WTC11 (cell line): Measurements from ENCODE around the gene KRT79. TPM values are rescaled to one million over a fixed set of nuclear protein-coding genes. Genes with fewer than 3 reads are reported as not detected.

ENCODE experiments used
- ATAC-seq: fragments of 200-7000 bp; cut with Tn5 transposase; 2 replicates; pipeline ENCODE4 v1.10.0; 2021; ENCODE audit warnings: mild to moderate bottlenecking, moderate library complexity
- CTCF ChIA-PET: fragments of 300-600 bp; sonication (Branson Sonifier 250); formaldehyde crosslinking; loops from one replicate; lab custom pipeline; 2021; ENCODE audit warnings: antibody characterized with exemption; lab: Charles Lee
- POLR2A ChIA-PET: fragments of 350-600 bp; sonication (Branson Sonifier 250); formaldehyde crosslinking; loops from one replicate; lab custom pipeline; 2021; ENCODE audit warnings: antibody characterized with exemption; lab: Charles Lee
- DNase-seq: peaks from one replicate; pipeline ENCODE4 v3.0.0; 2021; ENCODE audit warnings: low spot score
- H3K27ac Mint-ChIP-seq: 2 replicates; pipeline ENCODE4 v1.8.0; 2021; ENCODE audit warnings: mixed read lengths
- H3K27me3 Mint-ChIP-seq: 2 replicates; pipeline ENCODE4 v1.8.0; 2021; ENCODE audit warnings: low read depth, mild to moderate bottlenecking, moderate library complexity, mixed read lengths
- H3K36me3 Mint-ChIP-seq: 2 replicates; pipeline ENCODE4 v1.8.0; 2021; ENCODE audit warnings: mixed read lengths
- H3K4me1 Mint-ChIP-seq: 2 replicates; pipeline ENCODE4 v1.8.0; 2022; ENCODE audit warnings: mixed read lengths
- H3K4me3 Mint-ChIP-seq: 2 replicates; pipeline ENCODE4 v1.8.0; 2021; ENCODE audit warnings: mild to moderate bottlenecking, moderate library complexity, mixed read lengths
- H3K9me3 Mint-ChIP-seq: 2 replicates; pipeline ENCODE4 v1.8.0; 2021; ENCODE audit warnings: mixed read lengths
- ATF1 ChIP-seq: sonication (generic); formaldehyde crosslinking; IDR thresholded peaks from 2 replicates; pipeline ENCODE4 v1.8.1; 2023; ENCODE audit warnings: mild to moderate bottlenecking, moderate library complexity, missing genetic modification reagents
- CBFB ChIP-seq: sonication (generic); formaldehyde crosslinking; IDR thresholded peaks from 2 replicates; pipeline ENCODE4 v1.8.1; 2022; ENCODE audit warnings: mild to moderate bottlenecking, low read depth, missing genetic modification reagents
- ELF4 ChIP-seq: sonication (generic); formaldehyde crosslinking; IDR thresholded peaks from 2 replicates; pipeline ENCODE4 v1.8.1; 2022; ENCODE audit warnings: low read depth, mild to moderate bottlenecking, moderate library complexity, missing genetic modification reagents
- EMX1 ChIP-seq: fragments of 250-450 bp; sonication (Bioruptor Pico); IDR thresholded peaks from 2 replicates; pipeline ENCODE4 v1.8.0; 2021; ENCODE audit warnings: mild to moderate bottlenecking
- FOXP1 ChIP-seq: sonication (generic); formaldehyde crosslinking; IDR thresholded peaks from 2 replicates; pipeline ENCODE4 v1.8.0; 2022; ENCODE audit warnings: missing genetic modification reagents, mild to moderate bottlenecking, moderate library complexity, borderline replicate concordance
- JAZF1 ChIP-seq: fragments of 250-450 bp; sonication (Bioruptor Pico); IDR thresholded peaks from 2 replicates; pipeline ENCODE4 v1.9.0; 2021; ENCODE audit warnings: moderate library complexity, mild to moderate bottlenecking, inconsistent platforms
- MXD4 ChIP-seq: fragments of 250-450 bp; sonication (Bioruptor Pico); IDR thresholded peaks from 2 replicates; pipeline ENCODE4 v1.8.0; 2021; ENCODE audit warnings: mild to moderate bottlenecking, moderate library complexity, borderline replicate concordance
- NR1H2 ChIP-seq: sonication (generic); formaldehyde crosslinking; IDR thresholded peaks from 2 replicates; pipeline ENCODE4 v1.9.0; 2021; ENCODE audit warnings: mild to moderate bottlenecking, moderate library complexity, missing genetic modification reagents
- OVOL2 ChIP-seq: fragments of 250-450 bp; sonication (Bioruptor Pico); IDR thresholded peaks from 2 replicates; pipeline ENCODE4 v1.9.0; 2021; ENCODE audit warnings: mild to moderate bottlenecking, borderline replicate concordance
- PRRX2 ChIP-seq: fragments of 250-450 bp; sonication (Bioruptor Pico); IDR thresholded peaks from 2 replicates; pipeline ENCODE4 v1.8.0; 2021; ENCODE audit warnings: mild to moderate bottlenecking
- RELA ChIP-seq: sonication (generic); formaldehyde crosslinking; IDR thresholded peaks from 2 replicates; pipeline ENCODE4 v1.8.1; 2022; ENCODE audit warnings: missing genetic modification reagents, mild to moderate bottlenecking, borderline replicate concordance
- SMAD3 ChIP-seq: sonication (generic); formaldehyde crosslinking; IDR thresholded peaks from 2 replicates; pipeline ENCODE4 v1.8.0; 2022; ENCODE audit warnings: missing genetic modification reagents, mild to moderate bottlenecking, borderline replicate concordance
- ZNF263 ChIP-seq: sonication (generic); formaldehyde crosslinking; IDR thresholded peaks from 2 replicates; pipeline ENCODE4 v1.8.1; 2022; ENCODE audit warnings: low read depth, mild to moderate bottlenecking, moderate library complexity, missing genetic modification reagents
- ZNF396 ChIP-seq: fragments of 250-450 bp; sonication (Bioruptor Pico); IDR thresholded peaks from 2 replicates; pipeline ENCODE4 v1.8.0; 2021; ENCODE audit warnings: mild to moderate bottlenecking, moderate library complexity, borderline replicate concordance
- ZNF416 ChIP-seq: fragments of 250-450 bp; sonication (Bioruptor Pico); IDR thresholded peaks from 2 replicates; pipeline ENCODE4 v1.9.0; 2021; ENCODE audit warnings: mild to moderate bottlenecking, inconsistent platforms
- total RNA-seq: library from RNA; stranded (reverse); gene quantifications from 3 replicates; pipeline ENCODE4 v1.2.3, GENCODE V29; 2021
- TF ChIP-seq, protein P1 (sequence below): sonication (generic); formaldehyde crosslinking; IDR thresholded peaks from 2 replicates; pipeline ENCODE4 v1.8.1; 2022; ENCODE audit warnings: mild to moderate bottlenecking, missing genetic modification reagents, moderate library complexity, borderline replicate concordance
- TF ChIP-seq, protein P2 (sequence below): sonication (generic); formaldehyde crosslinking; IDR thresholded peaks from 2 replicates; pipeline ENCODE4 v1.8.1; 2022; ENCODE audit warnings: low read depth, mild to moderate bottlenecking, moderate library complexity, missing genetic modification reagents, borderline replicate concordance
- TF ChIP-seq, protein P3 (sequence below): sonication (generic); formaldehyde crosslinking; IDR thresholded peaks from 2 replicates; pipeline ENCODE4 v1.8.1; 2023; ENCODE audit warnings: mild to moderate bottlenecking, missing genetic modification reagents
- TF ChIP-seq, protein P4 (sequence below): fragments of 250-450 bp; sonication (Bioruptor Pico); IDR thresholded peaks from 2 replicates; pipeline ENCODE4 v1.9.0; 2021; ENCODE audit warnings: mild to moderate bottlenecking, borderline replicate concordance
- TF ChIP-seq, protein P5 (sequence below): sonication (generic); formaldehyde crosslinking; IDR thresholded peaks from 2 replicates; pipeline ENCODE4 v1.8.1; 2022; ENCODE audit warnings: missing genetic modification reagents, borderline replicate concordance

KRT79 gene
- total RNA-seq, 1 experiment from 2014 or later, result not detected

DNA sequence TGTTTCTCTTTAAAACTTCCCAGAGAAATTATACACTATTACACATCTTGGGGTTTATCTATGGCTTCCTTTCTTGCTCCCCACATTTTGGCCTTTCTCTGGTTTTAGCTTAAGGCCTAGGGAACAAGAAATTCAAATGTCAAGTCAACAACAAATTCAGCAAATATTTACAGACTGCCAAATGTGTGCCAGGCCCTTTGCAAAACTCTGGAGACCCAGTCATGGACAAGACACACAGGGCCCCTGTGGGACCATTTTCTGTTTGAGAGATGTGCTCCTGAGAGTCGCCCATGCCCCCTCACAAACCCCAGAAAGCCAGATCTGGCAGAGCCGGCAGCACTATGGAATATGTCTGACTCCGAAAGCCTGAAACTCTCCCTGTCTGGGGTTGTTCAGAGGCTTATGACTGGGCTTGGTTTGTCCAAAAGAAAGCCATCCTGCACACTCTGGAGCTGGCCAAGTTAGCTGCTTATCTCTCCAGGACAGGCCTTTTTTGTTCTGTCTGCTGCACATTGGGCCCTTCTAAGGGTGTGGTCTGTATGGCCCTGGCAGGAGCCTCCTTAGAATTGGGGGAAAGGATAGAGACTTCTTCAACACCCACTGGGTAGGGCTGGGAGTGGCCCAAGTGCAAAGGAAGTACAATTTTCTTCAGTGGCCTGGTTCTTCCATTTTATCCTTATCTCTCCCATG is 37.1 kb downstream of the KRT79 start:
- ATAC-seq, result no peak

DNA sequence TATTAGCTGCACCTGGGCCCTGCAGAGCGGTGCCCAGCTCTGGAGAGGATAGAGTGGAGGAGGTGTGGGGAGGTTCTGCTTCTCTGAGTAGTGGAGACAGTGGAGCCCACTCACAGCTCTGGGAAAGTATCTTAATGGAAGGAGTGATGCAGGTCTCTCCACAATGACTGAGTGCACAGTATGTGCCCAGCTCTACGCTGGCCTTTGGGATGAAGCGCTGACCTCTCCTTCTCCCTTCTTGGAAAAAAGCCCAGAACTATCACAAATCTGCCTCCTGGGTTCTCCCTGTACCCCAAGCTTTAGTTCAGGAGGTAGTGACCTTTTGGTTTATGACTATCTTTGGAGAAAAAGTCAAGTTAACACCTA is 37.7 kb downstream of the KRT79 start:
- CTCF ChIA-PET, result interaction anchor here (2.0 kb wide), 1 partner anchor 104 kb away, joined by 4 read pairs; no protein-coding TSS in a partner anchor
- ATAC-seq (no peak), DNase-seq (no peak)
- Mint-ChIP-seq H3K9me3 (0 out of 2 replicates have a peak, but pooled peaks cover 3% of the 10 kb centered on the region), H3K27me3 (no peaks in the 10 kb centered on the region; the same call in 1 of the 2 replicates), H3K27ac (no peak overlapping the region), H3K36me3 (no peaks in the 10 kb centered on the region), H3K4me1 (peaks cover 24% of the 10 kb centered on the region), H3K4me3 (no peak overlapping the region)
- POLR2A ChIA-PET, result no interaction called here
- TF ChIP-seq MXD4 (CRISPR knock-in tag) (no peak), OVOL2 (CRISPR knock-in tag) (no peak), SMAD3 (CRISPR knock-in tag) (no peak), ZNF416 (CRISPR knock-in tag) (no peak), ATF1 (CRISPR knock-in tag) (no peak), ZNF396 (CRISPR knock-in tag) (no peak), ZNF263 (no peak), EMX1 (CRISPR knock-in tag) (no peak), NR1H2 (CRISPR knock-in tag) (no peak), ELF4 (CRISPR knock-in tag) (no peak), CBFB (CRISPR knock-in tag) (no peak), JAZF1 (CRISPR knock-in tag) (no peak), PRRX2 (CRISPR knock-in tag) (no peak)
- TF ChIP-seq, protein P1, sequence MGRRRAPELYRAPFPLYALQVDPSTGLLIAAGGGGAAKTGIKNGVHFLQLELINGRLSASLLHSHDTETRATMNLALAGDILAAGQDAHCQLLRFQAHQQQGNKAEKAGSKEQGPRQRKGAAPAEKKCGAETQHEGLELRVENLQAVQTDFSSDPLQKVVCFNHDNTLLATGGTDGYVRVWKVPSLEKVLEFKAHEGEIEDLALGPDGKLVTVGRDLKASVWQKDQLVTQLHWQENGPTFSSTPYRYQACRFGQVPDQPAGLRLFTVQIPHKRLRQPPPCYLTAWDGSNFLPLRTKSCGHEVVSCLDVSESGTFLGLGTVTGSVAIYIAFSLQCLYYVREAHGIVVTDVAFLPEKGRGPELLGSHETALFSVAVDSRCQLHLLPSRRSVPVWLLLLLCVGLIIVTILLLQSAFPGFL (CRISPR knock-in tag), result no peak
- TF ChIP-seq, protein P2, sequence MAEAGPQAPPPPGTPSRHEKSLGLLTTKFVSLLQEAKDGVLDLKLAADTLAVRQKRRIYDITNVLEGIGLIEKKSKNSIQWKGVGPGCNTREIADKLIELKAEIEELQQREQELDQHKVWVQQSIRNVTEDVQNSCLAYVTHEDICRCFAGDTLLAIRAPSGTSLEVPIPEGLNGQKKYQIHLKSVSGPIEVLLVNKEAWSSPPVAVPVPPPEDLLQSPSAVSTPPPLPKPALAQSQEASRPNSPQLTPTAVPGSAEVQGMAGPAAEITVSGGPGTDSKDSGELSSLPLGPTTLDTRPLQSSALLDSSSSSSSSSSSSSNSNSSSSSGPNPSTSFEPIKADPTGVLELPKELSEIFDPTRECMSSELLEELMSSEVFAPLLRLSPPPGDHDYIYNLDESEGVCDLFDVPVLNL (CRISPR knock-in tag), result no peak

More for the DNA sequence above, 37.1 kb downstream of the KRT79 start:
- Mint-ChIP-seq H3K9me3 (no peaks in the 10 kb centered on the region), H3K27ac (no peak overlapping the region), H3K4me1 (peaks cover 26% of the 10 kb centered on the region), H3K4me3 (no peak overlapping the region), H3K27me3 (no peaks in the 10 kb centered on the region; the same call in 1 of the 2 replicates), H3K36me3 (no peaks in the 10 kb centered on the region)
- ChIA-PET POLR2A (no interaction called here), CTCF (interaction anchor here (2.0 kb wide), 1 partner anchor 104 kb away, joined by 4 read pairs; no protein-coding TSS in a partner anchor)
- no peak for DNase-seq
- TF ChIP-seq, protein P3, sequence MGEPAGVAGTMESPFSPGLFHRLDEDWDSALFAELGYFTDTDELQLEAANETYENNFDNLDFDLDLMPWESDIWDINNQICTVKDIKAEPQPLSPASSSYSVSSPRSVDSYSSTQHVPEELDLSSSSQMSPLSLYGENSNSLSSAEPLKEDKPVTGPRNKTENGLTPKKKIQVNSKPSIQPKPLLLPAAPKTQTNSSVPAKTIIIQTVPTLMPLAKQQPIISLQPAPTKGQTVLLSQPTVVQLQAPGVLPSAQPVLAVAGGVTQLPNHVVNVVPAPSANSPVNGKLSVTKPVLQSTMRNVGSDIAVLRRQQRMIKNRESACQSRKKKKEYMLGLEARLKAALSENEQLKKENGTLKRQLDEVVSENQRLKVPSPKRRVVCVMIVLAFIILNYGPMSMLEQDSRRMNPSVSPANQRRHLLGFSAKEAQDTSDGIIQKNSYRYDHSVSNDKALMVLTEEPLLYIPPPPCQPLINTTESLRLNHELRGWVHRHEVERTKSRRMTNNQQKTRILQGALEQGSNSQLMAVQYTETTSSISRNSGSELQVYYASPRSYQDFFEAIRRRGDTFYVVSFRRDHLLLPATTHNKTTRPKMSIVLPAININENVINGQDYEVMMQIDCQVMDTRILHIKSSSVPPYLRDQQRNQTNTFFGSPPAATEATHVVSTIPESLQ, result no peak
- TF ChIP-seq, protein P4, sequence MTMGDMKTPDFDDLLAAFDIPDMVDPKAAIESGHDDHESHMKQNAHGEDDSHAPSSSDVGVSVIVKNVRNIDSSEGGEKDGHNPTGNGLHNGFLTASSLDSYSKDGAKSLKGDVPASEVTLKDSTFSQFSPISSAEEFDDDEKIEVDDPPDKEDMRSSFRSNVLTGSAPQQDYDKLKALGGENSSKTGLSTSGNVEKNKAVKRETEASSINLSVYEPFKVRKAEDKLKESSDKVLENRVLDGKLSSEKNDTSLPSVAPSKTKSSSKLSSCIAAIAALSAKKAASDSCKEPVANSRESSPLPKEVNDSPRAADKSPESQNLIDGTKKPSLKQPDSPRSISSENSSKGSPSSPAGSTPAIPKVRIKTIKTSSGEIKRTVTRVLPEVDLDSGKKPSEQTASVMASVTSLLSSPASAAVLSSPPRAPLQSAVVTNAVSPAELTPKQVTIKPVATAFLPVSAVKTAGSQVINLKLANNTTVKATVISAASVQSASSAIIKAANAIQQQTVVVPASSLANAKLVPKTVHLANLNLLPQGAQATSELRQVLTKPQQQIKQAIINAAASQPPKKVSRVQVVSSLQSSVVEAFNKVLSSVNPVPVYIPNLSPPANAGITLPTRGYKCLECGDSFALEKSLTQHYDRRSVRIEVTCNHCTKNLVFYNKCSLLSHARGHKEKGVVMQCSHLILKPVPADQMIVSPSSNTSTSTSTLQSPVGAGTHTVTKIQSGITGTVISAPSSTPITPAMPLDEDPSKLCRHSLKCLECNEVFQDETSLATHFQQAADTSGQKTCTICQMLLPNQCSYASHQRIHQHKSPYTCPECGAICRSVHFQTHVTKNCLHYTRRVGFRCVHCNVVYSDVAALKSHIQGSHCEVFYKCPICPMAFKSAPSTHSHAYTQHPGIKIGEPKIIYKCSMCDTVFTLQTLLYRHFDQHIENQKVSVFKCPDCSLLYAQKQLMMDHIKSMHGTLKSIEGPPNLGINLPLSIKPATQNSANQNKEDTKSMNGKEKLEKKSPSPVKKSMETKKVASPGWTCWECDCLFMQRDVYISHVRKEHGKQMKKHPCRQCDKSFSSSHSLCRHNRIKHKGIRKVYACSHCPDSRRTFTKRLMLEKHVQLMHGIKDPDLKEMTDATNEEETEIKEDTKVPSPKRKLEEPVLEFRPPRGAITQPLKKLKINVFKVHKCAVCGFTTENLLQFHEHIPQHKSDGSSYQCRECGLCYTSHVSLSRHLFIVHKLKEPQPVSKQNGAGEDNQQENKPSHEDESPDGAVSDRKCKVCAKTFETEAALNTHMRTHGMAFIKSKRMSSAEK (CRISPR knock-in tag), result no peak
- TF ChIP-seq FOXP1 (no peak), RELA (no peak), OVOL2 (CRISPR knock-in tag) (no peak), ZNF416 (CRISPR knock-in tag) (no peak)
- TF ChIP-seq, protein P5, sequence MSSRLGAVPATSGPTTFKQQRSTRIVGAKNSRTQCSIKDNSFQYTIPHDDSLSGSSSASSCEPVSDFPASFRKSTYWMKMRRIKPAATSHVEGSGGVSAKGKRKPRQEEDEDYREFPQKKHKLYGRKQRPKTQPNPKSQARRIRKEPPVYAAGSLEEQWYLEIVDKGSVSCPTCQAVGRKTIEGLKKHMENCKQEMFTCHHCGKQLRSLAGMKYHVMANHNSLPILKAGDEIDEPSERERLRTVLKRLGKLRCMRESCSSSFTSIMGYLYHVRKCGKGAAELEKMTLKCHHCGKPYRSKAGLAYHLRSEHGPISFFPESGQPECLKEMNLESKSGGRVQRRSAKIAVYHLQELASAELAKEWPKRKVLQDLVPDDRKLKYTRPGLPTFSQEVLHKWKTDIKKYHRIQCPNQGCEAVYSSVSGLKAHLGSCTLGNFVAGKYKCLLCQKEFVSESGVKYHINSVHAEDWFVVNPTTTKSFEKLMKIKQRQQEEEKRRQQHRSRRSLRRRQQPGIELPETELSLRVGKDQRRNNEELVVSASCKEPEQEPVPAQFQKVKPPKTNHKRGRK, result no peak
